ENCODE results near the gene PRRC2A. TPM values are rescaled to one million over a fixed set of nuclear protein-coding genes. Genes with fewer than 3 reads are reported as not detected.
"Not testable (repeated sequence)": the region's sequence is repeated elsewhere in the genome, so short reads cannot be mapped to it uniquely, and the experiment has no call there.

PRRC2A gene
- total RNA-seq, 1 donor from 2014 or later, result 81.2 TPM

GRCh38 chr6:31586599-31587281, 33.8 kb upstream of the PRRC2A start:
- DNase-seq (ENCODE audit: low read depth), result no peak
- TF ChIP-seq CTCF (conservative IDR thresholded peaks at IDR 0.05; ENCODE audit: low read depth, low read length), result no peak
- H3K4me3 ChIP-seq (ENCODE audit: low read depth, low read length), result no peak overlapping the region

- no peak for TF ChIP-seq CTCF (conservative IDR thresholded peaks at IDR 0.05; ENCODE audit: low read depth, low read length)
- no peak for DNase-seq (ENCODE audit: low read depth)
- no peak overlapping the region for H3K4me3 ChIP-seq (ENCODE audit: low read depth, low read length)
Measured at GRCh38 chr6:31587791-31588777, 32.4 kb upstream of the PRRC2A start.

GRCh38 chr6:31588871-31589650, 31.5 kb upstream of the PRRC2A start:
- no peak for TF ChIP-seq CTCF (conservative IDR thresholded peaks at IDR 0.05; ENCODE audit: low read depth, low read length)
- no peak overlapping the region for H3K4me3 ChIP-seq (ENCODE audit: low read depth, low read length)
- no peak for DNase-seq (ENCODE audit: low read depth)

- not testable (repeated sequence) for H3K4me3 ChIP-seq (ENCODE audit: low read depth, low read length); DNase-seq (ENCODE audit: low read depth)
Measured at GRCh38 chr6:31590691-31591090, 29.8 kb upstream of the PRRC2A start.

GRCh38 chr6:31592396-31592771, 28.1 kb upstream of the PRRC2A start:
- TF ChIP-seq CTCF (conservative IDR thresholded peaks at IDR 0.05; ENCODE audit: low read depth, low read length), result no peak
- DNase-seq (ENCODE audit: low read depth), result no peak
- no peak overlapping the region for H3K4me3 ChIP-seq (ENCODE audit: low read depth, low read length)

- peak; percentile 40 for TF ChIP-seq CTCF (conservative IDR thresholded peaks at IDR 0.05; ENCODE audit: low read depth, low read length)
- no peak for DNase-seq (ENCODE audit: low read depth)
- no peak overlapping the region for H3K4me3 ChIP-seq (ENCODE audit: low read depth, low read length)
Measured at GRCh38 chr6:31597006-31597405, 23.5 kb upstream of the PRRC2A start.

- no peak for TF ChIP-seq CTCF (conservative IDR thresholded peaks at IDR 0.05; ENCODE audit: low read depth, low read length)
- H3K4me3 ChIP-seq (ENCODE audit: low read depth, low read length), result no peak overlapping the region
- DNase-seq (ENCODE audit: low read depth), result no peak
Measured at GRCh38 chr6:31607317-31607716, 13.2 kb upstream of the PRRC2A start.
